Endothelial cell of umbilical vein (primary cell): ENCODE results near the gene CDKL2.

Experiments
- EZH2 ChIP-seq: IDR thresholded peaks from 2 replicates; pipeline ENCODE4 v1.6.1; 2012; ENCODE audit warnings: borderline replicate concordance, low read depth, mild to moderate bottlenecking, moderate library complexity, low read length, inconsistent platforms; ENCODE audit not compliant: severe bottlenecking
- FOS ChIP-seq: IDR thresholded peaks from 2 replicates; pipeline ENCODE4 v1.6.1; 2011; ENCODE audit warnings: mild to moderate bottlenecking, low read length, moderate library complexity, borderline replicate concordance; ENCODE audit not compliant: insufficient read depth
- GATA2 ChIP-seq: IDR thresholded peaks from 2 replicates; pipeline ENCODE4 v1.7.0; 2011; ENCODE audit warnings: low read depth, mild to moderate bottlenecking, moderate library complexity, mixed read lengths, low read length; ENCODE audit not compliant: insufficient read length, insufficient read depth
- MYC ChIP-seq: IDR thresholded peaks from one replicate; pipeline ENCODE4 v1.6.1; 2011; ENCODE audit warnings: mild to moderate bottlenecking, low read depth, low read length
- POLR2A ChIP-seq: IDR thresholded peaks from 2 replicates; pipeline ENCODE4 v1.6.1; 2012; ENCODE audit warnings: low read depth, mild to moderate bottlenecking, control low read depth, low read length
- POLR2AphosphoS5 ChIP-seq: IDR thresholded peaks from 2 replicates; pipeline ENCODE4 v1.6.1; 2012; ENCODE audit warnings: low read depth, mild to moderate bottlenecking, control low read depth, low read length, moderate library complexity; ENCODE audit not compliant: insufficient read depth
- TF ChIP-seq, protein P1 (sequence below), 2 donors: IDR thresholded peaks; 1 replicate in 1 of 2; 2 replicates in 1 of 2; pipeline ENCODE4 v1.5.1; 2011; ENCODE audit warnings: low read length in 2 of 2, mild to moderate bottlenecking in 2 of 2, moderate library complexity in 2 of 2, control low read depth in 1 of 2, inconsistent platforms in 1 of 2, low read depth in 1 of 2; ENCODE audit not compliant: insufficient read depth in 1 of 2; ENCODE audit errors: extremely low read depth in 1 of 2
- TF ChIP-seq, protein P2 (sequence below): IDR thresholded peaks from 2 replicates; pipeline ENCODE4 v1.6.1; 2011; ENCODE audit not compliant: insufficient read depth, insufficient read length

DNA sequence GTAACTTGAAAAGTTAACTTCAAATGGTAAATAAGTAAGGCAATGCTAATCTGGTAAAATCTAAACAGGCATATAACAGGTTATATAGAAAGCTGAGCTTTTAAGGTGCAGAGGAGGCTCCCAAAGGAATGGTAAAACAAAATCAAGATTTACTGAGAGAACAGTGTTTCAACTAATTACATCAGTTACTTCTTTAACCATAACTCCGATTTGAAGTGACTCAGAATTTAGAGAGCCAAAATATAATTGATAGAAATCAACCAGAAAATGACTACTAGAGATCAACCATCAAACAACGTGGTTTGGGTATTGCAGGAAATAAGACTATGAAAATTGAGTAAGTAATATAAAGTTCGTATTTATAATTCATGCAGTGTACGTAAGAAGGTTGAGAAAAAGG is 36.0 kb upstream of the CDKL2 start:
- TF ChIP-seq, protein P1, sequence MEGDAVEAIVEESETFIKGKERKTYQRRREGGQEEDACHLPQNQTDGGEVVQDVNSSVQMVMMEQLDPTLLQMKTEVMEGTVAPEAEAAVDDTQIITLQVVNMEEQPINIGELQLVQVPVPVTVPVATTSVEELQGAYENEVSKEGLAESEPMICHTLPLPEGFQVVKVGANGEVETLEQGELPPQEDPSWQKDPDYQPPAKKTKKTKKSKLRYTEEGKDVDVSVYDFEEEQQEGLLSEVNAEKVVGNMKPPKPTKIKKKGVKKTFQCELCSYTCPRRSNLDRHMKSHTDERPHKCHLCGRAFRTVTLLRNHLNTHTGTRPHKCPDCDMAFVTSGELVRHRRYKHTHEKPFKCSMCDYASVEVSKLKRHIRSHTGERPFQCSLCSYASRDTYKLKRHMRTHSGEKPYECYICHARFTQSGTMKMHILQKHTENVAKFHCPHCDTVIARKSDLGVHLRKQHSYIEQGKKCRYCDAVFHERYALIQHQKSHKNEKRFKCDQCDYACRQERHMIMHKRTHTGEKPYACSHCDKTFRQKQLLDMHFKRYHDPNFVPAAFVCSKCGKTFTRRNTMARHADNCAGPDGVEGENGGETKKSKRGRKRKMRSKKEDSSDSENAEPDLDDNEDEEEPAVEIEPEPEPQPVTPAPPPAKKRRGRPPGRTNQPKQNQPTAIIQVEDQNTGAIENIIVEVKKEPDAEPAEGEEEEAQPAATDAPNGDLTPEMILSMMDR (IDR thresholded peaks at IDR 0.05; ENCODE audit: extremely low read depth in 1 of 2, insufficient read depth in 1 of 2, low read depth in 1 of 2, low read length in 2 of 2) = no peak
- TF ChIP-seq POLR2AphosphoS5 (no peak), EZH2 (no peak), POLR2A (no peak), MYC (no peak), FOS (no peak), GATA2 (no peak)
- TF ChIP-seq, protein P2, sequence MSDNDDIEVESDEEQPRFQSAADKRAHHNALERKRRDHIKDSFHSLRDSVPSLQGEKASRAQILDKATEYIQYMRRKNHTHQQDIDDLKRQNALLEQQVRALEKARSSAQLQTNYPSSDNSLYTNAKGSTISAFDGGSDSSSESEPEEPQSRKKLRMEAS = no peak
